SU-DHL-6 (cell line): ENCODE data around the gene ZNF101.

ENCODE experiments used
- H2AFZ ChIP-seq: fragments of 200-600 bp; sonication (generic); 2 replicates; pipeline ENCODE4 v1.6.1; 2014; ENCODE audit warnings: low read depth, mild to moderate bottlenecking, moderate library complexity, mixed read lengths, antibody characterized with exemption, low read length; ENCODE audit not compliant: severe bottlenecking
- H3F3A ChIP-seq: fragments of 200-600 bp; shearing (Covaris generic); 2 replicates; pipeline ENCODE4 v1.6.0; 2016; ENCODE audit warnings: antibody characterized with exemption, mild to moderate bottlenecking; ENCODE audit not compliant: insufficient read depth
- H3K27ac ChIP-seq: fragments of 200-600 bp; sonication (generic); 2 replicates; pipeline ENCODE4 v1.5.1; 2016; ENCODE audit warnings: low read depth, mild to moderate bottlenecking, low read length, moderate library complexity, mixed read lengths
- H3K27me3 ChIP-seq: fragments of 200-600 bp; sonication (generic), shearing (Covaris generic); 2 replicates; pipeline ENCODE4 v1.6.0; 2014; ENCODE audit warnings: mild to moderate bottlenecking, low read length
- H3K36me3 ChIP-seq: fragments of 200-600 bp; sonication (generic); 2 replicates; pipeline ENCODE4 v1.6.1; 2014; ENCODE audit warnings: mild to moderate bottlenecking, low read length, mixed read lengths
- H3K4me2 ChIP-seq: fragments of 300-600, 200-600 bp; shearing (Covaris generic), sonication (generic); 2 replicates; pipeline ENCODE4 v1.6.0; 2014; ENCODE audit warnings: low read length, low read depth, mild to moderate bottlenecking; ENCODE audit not compliant: poor library complexity, severe bottlenecking
- H3K4me3 ChIP-seq: fragments of 200-600 bp; sonication (generic); 2 replicates; pipeline ENCODE4 v1.5.1; 2014; ENCODE audit warnings: antibody characterized with exemption, low read length, mild to moderate bottlenecking, mixed read lengths; ENCODE audit not compliant: insufficient read depth, poor library complexity, severe bottlenecking
- H3K79me2 ChIP-seq: fragments of 200-600 bp; sonication (generic); 2 replicates; pipeline ENCODE4 v1.6.1; 2014; ENCODE audit warnings: mild to moderate bottlenecking, low read length, moderate library complexity; ENCODE audit not compliant: insufficient read depth
- H3K9ac ChIP-seq: fragments of 200-600 bp; sonication (generic); 2 replicates; pipeline ENCODE4 v1.7.0; 2014; ENCODE audit warnings: mild to moderate bottlenecking, low read length
- H3K9me2 ChIP-seq: fragments of 200-600 bp; sonication (generic); replicated peaks from 2 replicates; pipeline ENCODE4 v1.6.1; 2014; ENCODE audit warnings: low read length; ENCODE audit not compliant: insufficient read depth
- H3K9me3 ChIP-seq: fragments of 200-600 bp; sonication (generic); 2 replicates; pipeline ENCODE4 v1.6.1; 2014; ENCODE audit warnings: low read length, mixed read lengths; ENCODE audit not compliant: insufficient read depth
- H4K20me1 ChIP-seq: fragments of 200-600 bp; sonication (generic); 2 replicates; pipeline ENCODE4 v1.6.1; 2014; ENCODE audit warnings: low read depth, mild to moderate bottlenecking, antibody characterized with exemption, low read length, moderate library complexity, mixed read lengths
- CTCF ChIP-seq: fragments of 200-600 bp; sonication (generic); IDR thresholded peaks from one replicate; pipeline ENCODE4 v1.5.1; 2017; ENCODE audit warnings: antibody characterized with exemption, mild to moderate bottlenecking, low read length, moderate library complexity; ENCODE audit not compliant: insufficient read depth, poor library complexity, severe bottlenecking
- EZH2phosphoT487 ChIP-seq: fragments of 200-600 bp; sonication (generic), shearing (Covaris generic); conservative IDR thresholded peaks from 2 replicates; pipeline ENCODE4 v1.6.1; 2018; ENCODE audit warnings: mild to moderate bottlenecking, antibody characterized with exemption, low read length, moderate library complexity, mixed read lengths

ZNF101 gene

DNA sequence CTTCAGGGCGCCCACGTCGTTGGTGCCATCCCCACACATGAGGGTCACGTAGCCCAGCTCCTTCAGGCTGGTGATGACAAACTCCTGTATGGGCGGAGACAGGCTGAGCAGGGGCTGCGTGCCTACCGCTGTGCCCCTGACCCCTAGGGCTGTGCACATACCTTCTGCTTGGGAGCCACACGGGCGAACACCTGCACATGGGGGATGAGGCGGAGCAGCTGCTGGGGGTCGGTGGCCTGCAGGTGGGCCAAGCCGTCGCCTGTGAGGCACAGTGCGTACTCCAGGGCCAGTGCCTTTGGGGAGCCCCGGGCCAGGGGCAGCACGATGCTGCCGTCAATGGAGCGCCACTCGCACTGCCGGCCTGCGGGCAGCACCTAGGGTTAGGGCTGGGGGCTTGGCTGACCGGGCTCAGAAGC lies 19.1 kb upstream of the ZNF101 start:
- Histone ChIP-seq H3F3A (no peaks in the 10 kb centered on the region), H3K9me2 (no peaks in the 10 kb centered on the region), H3K9ac (no peak overlapping the region), H3K4me2 (no peak overlapping the region), H2AFZ (no peak overlapping the region), H3K79me2 (no peaks in the 10 kb centered on the region), H3K27ac (no peak overlapping the region), H3K36me3 (0 out of 2 replicates have a peak, but pooled peaks cover 3% of the 10 kb centered on the region), H3K4me3 (no peak overlapping the region), H4K20me1 (no peaks in the 10 kb centered on the region), H3K27me3 (no peaks in the 10 kb centered on the region), H3K9me3 (no peaks in the 10 kb centered on the region)
- no peak for TF ChIP-seq CTCF
- TF ChIP-seq EZH2phosphoT487, result no peak

DNA sequence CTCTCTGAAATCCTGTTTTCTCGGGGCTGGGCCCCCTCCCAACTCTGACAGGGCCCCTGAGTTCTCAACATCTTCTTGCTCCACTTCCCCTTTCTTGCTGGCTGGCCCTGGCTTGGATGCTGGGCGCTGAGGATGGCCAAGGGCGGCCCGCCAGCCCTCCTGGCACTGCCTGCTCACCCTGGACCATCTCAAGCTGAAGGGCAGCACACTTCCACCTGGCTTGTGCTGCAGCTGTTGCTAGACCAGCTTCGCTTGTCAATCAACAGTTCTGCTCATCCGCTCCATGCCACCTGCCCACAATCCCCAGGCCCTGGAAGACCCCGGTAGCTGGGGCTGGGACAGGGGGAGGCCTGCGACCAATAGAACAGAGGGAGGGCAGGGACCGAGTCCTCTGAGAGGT lies 18.3 kb upstream of the ZNF101 start:
- no peak overlapping the region for H3K4me3 ChIP-seq
- H4K20me1 ChIP-seq, result no peaks in the 10 kb centered on the region
- 0 out of 2 replicates have a peak, but pooled peaks cover 3% of the 10 kb centered on the region for H3K36me3 ChIP-seq
- no peaks in the 10 kb centered on the region for H3F3A ChIP-seq
- TF ChIP-seq EZH2phosphoT487 (no peak), CTCF (no peak)
- H3K4me2 ChIP-seq, result no peak overlapping the region
- H3K9me2 ChIP-seq, result no peaks in the 10 kb centered on the region
- no peak overlapping the region for H2AFZ ChIP-seq
- H3K9ac ChIP-seq, result no peak overlapping the region
- H3K9me3 ChIP-seq, result no peaks in the 10 kb centered on the region
- H3K79me2 ChIP-seq, result no peaks in the 10 kb centered on the region
- no peak overlapping the region for H3K27ac ChIP-seq
- no peaks in the 10 kb centered on the region for H3K27me3 ChIP-seq

- no peaks in the 10 kb centered on the region for H4K20me1 ChIP-seq
- no peaks in the 10 kb centered on the region for H3F3A ChIP-seq
- no peak for TF ChIP-seq EZH2phosphoT487
- no peak for TF ChIP-seq CTCF
- no peak overlapping the region for H3K4me2 ChIP-seq
- no peaks in the 10 kb centered on the region for H3K27me3 ChIP-seq
- H3K27ac ChIP-seq, result no peak overlapping the region
- no peak overlapping the region for H3K4me3 ChIP-seq
- H3K36me3 ChIP-seq, result 0 out of 2 replicates have a peak, but pooled peaks cover 3% of the 10 kb centered on the region
- no peaks in the 10 kb centered on the region for H3K79me2 ChIP-seq
- H2AFZ ChIP-seq, result no peak overlapping the region
- no peaks in the 10 kb centered on the region for H3K9me3 ChIP-seq
- no peaks in the 10 kb centered on the region for H3K9me2 ChIP-seq
- no peak overlapping the region for H3K9ac ChIP-seq
Measured at GRCh38 chr19:19651076-19651475, 17.6 kb upstream of the ZNF101 start.
